Spleen (tissue), 7 donors: ENCODE measurements around the gene SMAD1.

Source experiments
- POLR2A ChIP-seq, 3 donors: fragments of 450-650 bp; IDR thresholded peaks; one replicate each; pipeline ENCODE4 v1.5.1; 2017; ENCODE audit warnings: antibody characterized with exemption in 3 of 3, mild to moderate bottlenecking in 1 of 3
- TF ChIP-seq, protein P1 (sequence below), 11 experiments: fragments of 200-600 bp in 7 of 11; fragments of 450-650 bp in 4 of 11; sonication (generic) in 4 of 11; IDR thresholded peaks in 8 of 11; conservative IDR thresholded peaks in 3 of 11; 1 replicate in 7 of 11; 2 replicates in 4 of 11; pipeline versions ENCODE4 v1.4.0 to v1.8.0; 2016 to 2021; ENCODE audit warnings: antibody characterized with exemption in 11 of 11, inconsistent platforms in 4 of 11, mild to moderate bottlenecking in 1 of 11
- donor health status: DM: no; HTN: no; CAD: no; lungs with moderate emphysema.
- donor health status: DM: no; HTN: no; CAD: no.
- donor health status: DM: no; HTN: no; CAD: no.

DNA sequence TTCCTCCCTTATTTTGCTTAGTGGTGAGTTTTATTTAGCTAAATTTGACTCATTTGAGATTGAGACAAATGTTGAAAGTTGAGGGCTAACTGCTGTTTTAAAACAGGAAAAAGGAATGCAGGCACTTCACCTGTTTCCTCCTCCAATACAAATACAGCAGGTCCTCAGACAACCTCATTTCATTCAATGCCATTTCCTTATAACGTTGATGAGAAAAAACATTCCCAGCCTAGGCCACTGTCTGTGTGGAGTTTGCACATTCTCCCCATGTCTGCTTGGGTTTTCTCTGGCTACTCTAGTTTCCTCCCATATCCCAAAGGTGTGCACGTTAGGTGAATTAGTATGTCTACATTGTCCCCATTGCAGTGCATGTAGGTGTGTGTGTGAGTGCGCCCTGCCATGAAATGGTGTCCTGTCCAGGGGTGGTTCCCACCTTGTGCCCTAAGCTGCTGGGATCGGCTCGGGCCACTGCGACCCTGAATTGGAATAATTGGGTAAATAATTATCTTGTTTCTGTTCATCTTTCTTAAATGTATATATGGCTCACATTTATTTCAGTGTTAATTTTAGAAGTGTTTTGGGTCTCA lies 21.9 kb downstream of the SMAD1 start:
- TF ChIP-seq, protein P1, sequence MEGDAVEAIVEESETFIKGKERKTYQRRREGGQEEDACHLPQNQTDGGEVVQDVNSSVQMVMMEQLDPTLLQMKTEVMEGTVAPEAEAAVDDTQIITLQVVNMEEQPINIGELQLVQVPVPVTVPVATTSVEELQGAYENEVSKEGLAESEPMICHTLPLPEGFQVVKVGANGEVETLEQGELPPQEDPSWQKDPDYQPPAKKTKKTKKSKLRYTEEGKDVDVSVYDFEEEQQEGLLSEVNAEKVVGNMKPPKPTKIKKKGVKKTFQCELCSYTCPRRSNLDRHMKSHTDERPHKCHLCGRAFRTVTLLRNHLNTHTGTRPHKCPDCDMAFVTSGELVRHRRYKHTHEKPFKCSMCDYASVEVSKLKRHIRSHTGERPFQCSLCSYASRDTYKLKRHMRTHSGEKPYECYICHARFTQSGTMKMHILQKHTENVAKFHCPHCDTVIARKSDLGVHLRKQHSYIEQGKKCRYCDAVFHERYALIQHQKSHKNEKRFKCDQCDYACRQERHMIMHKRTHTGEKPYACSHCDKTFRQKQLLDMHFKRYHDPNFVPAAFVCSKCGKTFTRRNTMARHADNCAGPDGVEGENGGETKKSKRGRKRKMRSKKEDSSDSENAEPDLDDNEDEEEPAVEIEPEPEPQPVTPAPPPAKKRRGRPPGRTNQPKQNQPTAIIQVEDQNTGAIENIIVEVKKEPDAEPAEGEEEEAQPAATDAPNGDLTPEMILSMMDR (IDR thresholded peaks at IDR 0.05 in 8 of 11, conservative IDR thresholded peaks at IDR 0.05 in 3 of 11), result no peak
- no peak for TF ChIP-seq POLR2A (IDR thresholded peaks at IDR 0.05)
